A549 (cell line): ENCODE data around the gene ATXN3L. TPM values are rescaled to one million over a fixed set of nuclear protein-coding genes. Genes with fewer than 3 reads are reported as not detected.
A peak's percentile ranks its signal among the peaks of the same experiment; 100 is the strongest.

Experiments used
- ATAC-seq, 2 experiments: fragments of 200-7000 bp in 1 of 2; fragments of >200 bp in 1 of 2; cut with Nextera tagmentation in 1 of 2; cut with Tn5 transposase in 1 of 2; 3 replicates each; pipeline versions ENCODE4 v1.8.0 to v1.9.1; 2018 to 2020; ENCODE audit warnings: mild to moderate bottlenecking in 1 of 2, moderate library complexity in 1 of 2
- CTCF ChIA-PET: fragments of 300-600 bp; sonication (Branson Sonifier 250); formaldehyde crosslinking; extraction: SDS; loops from one replicate; lab custom pipeline; 2021; ENCODE audit warnings: antibody characterized with exemption, inconsistent platforms; lab: Yijun Ruan, JAX
- POLR2A ChIA-PET: fragments of 350-600 bp; formaldehyde crosslinking; extraction: SDS; loops from one replicate; lab custom pipeline; 2021; ENCODE audit warnings: antibody characterized with exemption, inconsistent platforms; lab: Yijun Ruan, JAX
- DNase-seq, 2 experiments: peaks; one replicate each; pipeline versions ENCODE4 v3.0.0 to v3.0.0-alpha.2; 2011 to 2016; ENCODE audit warnings: low read depth in 1 of 2, low spot score in 1 of 2
- FAIRE-seq: peaks from 2 replicates; lab custom pipeline; 2011; peaks lifted over from hg19 to GRCh38; lab: Jason Lieb, UNC
- H3K27ac ChIP-seq, 2 experiments: fragments of >200 bp; sonication (Bioruptor Twin); formaldehyde crosslinking; 3 replicates each; pipeline ENCODE4 v1.5.1; 2016 to 2017
- H3K4me1 ChIP-seq: fragments of >200 bp; sonication (Bioruptor Twin); formaldehyde crosslinking; 3 replicates; pipeline ENCODE4 v1.6.1; 2016
- H3K4me2 ChIP-seq: fragments of >200 bp; sonication (Bioruptor Twin); formaldehyde crosslinking; 3 replicates; pipeline ENCODE4 v1.6.1; 2016
- H3K4me3 ChIP-seq: fragments of >200 bp; sonication (Bioruptor Twin); formaldehyde crosslinking; 3 replicates; pipeline ENCODE4 v1.5.1; 2016
- H3K9me3 ChIP-seq: fragments of >200 bp; sonication (Bioruptor Twin); formaldehyde crosslinking; 3 replicates; pipeline ENCODE4 v1.6.1; 2016
- MAZ ChIP-seq: fragments of 150-350 bp; IDR thresholded peaks from 2 replicates; pipeline ENCODE4 v1.6.1; 2014; ENCODE audit warnings: antibody characterized with exemption, low read depth, low read length, borderline replicate concordance
- NR3C1 ChIP-seq: fragments of >200 bp; sonication (Bioruptor Twin); formaldehyde crosslinking; IDR thresholded peaks from 3 replicates; pipeline ENCODE4 v1.6.1; 2017
- POLR2AphosphoS2 ChIP-seq: conservative IDR thresholded peaks from 2 replicates; pipeline ENCODE4 v1.6.1; 2012; ENCODE audit warnings: low read length, improper control_type of control experiment, inconsistent platforms
- TP53 ChIP-seq: fragments of 250-450 bp; sonication (Bioruptor Pico); IDR thresholded peaks from 2 replicates; pipeline ENCODE4 v1.5.0; 2021; ENCODE audit warnings: mild to moderate bottlenecking, moderate library complexity
- WGBS: methylation state at CpG from one replicate; pipeline ENCODE4 v1.1.6; 2017; ENCODE audit errors: missing lambda C conversion rate; 5-methylcytosine and 5-hydroxymethylcytosine counted together
- polyA plus RNA-seq, 4 experiments: library from polyadenylated mRNA; depleted of rRNA in 3 of 4; stranded (reverse); fragments of >200 nt; fragmentation: RNase III in 1 of 4; extraction: RNeasy Plus Mini Kit Qiagen cat#74134 plus additional on column Dnase treatment in 1 of 4; gene quantifications; 2 replicates in 3 of 4; 3 replicates in 1 of 4; pipeline ENCODE4 v1.2.3, GENCODE V29; 2011 to 2017
- TF ChIP-seq, protein P1 (sequence below): fragments of >200 bp; sonication (Bioruptor Twin); formaldehyde crosslinking; IDR thresholded peaks from 3 replicates; pipeline ENCODE4 v1.5.1; 2016
- TF ChIP-seq, protein P2 (sequence below): IDR thresholded peaks from 2 replicates; pipeline ENCODE4 v1.6.1; 2012
- TF ChIP-seq, protein P3 (sequence below): fragments of 250-450 bp; sonication (Bioruptor Pico); IDR thresholded peaks from 2 replicates; pipeline ENCODE4 v1.5.0; 2021; ENCODE audit warnings: mild to moderate bottlenecking, moderate library complexity, borderline replicate concordance

ATXN3L gene
- polyA plus RNA-seq, 2 of the 4 experiments (the other 2 are of a cell fraction), result not detected

DNA sequence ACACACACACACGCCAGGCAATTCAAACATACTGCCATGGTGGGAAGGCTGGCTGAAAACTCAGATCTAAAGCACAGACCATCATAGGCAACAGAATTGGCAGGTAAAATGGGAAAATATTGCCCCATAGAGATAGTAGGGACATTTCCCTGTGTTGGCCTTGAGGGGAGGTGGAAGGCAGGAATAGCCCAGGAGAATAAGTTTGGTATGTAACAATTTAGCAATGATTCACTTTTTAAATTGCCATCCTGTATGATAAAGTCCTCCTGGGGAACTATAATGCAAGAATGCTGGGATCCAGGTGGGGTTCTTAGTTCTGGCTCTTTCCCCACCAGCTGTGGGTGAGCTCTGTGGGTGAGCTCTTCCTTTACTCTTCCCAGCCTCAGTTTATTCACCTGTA is 51.0 kb downstream of the ATXN3L start:
- Histone ChIP-seq H3K4me2 (no peak overlapping the region), H3K27ac (no peak overlapping the region), H3K4me1 (no peaks in the 10 kb centered on the region), H3K9me3 (no peaks in the 10 kb centered on the region), H3K4me3 (no peak overlapping the region)
- ATAC-seq (no peak), DNase-seq (no peak), FAIRE-seq (peak; percentile 70)
- CTCF ChIA-PET, result no interaction called here
- WGBS, result 88% methylated on average over 1 of the region's 1 CpG
- POLR2A ChIA-PET, result no interaction called here
- TF ChIP-seq, protein P1, sequence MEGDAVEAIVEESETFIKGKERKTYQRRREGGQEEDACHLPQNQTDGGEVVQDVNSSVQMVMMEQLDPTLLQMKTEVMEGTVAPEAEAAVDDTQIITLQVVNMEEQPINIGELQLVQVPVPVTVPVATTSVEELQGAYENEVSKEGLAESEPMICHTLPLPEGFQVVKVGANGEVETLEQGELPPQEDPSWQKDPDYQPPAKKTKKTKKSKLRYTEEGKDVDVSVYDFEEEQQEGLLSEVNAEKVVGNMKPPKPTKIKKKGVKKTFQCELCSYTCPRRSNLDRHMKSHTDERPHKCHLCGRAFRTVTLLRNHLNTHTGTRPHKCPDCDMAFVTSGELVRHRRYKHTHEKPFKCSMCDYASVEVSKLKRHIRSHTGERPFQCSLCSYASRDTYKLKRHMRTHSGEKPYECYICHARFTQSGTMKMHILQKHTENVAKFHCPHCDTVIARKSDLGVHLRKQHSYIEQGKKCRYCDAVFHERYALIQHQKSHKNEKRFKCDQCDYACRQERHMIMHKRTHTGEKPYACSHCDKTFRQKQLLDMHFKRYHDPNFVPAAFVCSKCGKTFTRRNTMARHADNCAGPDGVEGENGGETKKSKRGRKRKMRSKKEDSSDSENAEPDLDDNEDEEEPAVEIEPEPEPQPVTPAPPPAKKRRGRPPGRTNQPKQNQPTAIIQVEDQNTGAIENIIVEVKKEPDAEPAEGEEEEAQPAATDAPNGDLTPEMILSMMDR, result no peak
- TF ChIP-seq MAZ (no peak), TP53 (CRISPR knock-in tag) (no peak), POLR2AphosphoS2 (no peak), NR3C1 (no peak)
- TF ChIP-seq, protein P2, sequence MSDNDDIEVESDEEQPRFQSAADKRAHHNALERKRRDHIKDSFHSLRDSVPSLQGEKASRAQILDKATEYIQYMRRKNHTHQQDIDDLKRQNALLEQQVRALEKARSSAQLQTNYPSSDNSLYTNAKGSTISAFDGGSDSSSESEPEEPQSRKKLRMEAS, result no peak
- TF ChIP-seq, protein P3, sequence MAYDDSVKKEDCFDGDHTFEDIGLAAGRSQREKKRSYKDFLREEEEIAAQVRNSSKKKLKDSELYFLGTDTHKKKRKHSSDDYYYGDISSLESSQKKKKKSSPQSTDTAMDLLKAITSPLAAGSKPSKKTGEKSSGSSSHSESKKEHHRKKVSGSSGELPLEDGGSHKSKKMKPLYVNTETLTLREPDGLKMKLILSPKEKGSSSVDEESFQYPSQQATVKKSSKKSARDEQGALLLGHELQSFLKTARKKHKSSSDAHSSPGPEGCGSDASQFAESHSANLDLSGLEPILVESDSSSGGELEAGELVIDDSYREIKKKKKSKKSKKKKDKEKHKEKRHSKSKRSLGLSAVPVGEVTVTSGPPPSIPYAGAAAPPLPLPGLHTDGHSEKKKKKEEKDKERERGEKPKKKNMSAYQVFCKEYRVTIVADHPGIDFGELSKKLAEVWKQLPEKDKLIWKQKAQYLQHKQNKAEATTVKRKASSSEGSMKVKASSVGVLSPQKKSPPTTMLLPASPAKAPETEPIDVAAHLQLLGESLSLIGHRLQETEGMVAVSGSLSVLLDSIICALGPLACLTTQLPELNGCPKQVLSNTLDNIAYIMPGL, result no peak

Other genes with a start within 250 kb of the ATXN3L start
- not detected in 2 replicates for gene EGFL6, start 249.5 kb upstream of the ATXN3L start, polyA plus RNA-seq (2011; rRNA removed)
- gene EGFL6, start 249.5 kb upstream of the ATXN3L start, polyA plus RNA-seq (2017; fragmentation: RNase III; extraction: RNeasy Plus Mini Kit Qiagen cat#74134 plus additional on column Dnase treatment), result not detected in 3 replicates